Measurements from ENCODE around the gene TAF1.
"Not testable (repeated sequence)": the region's sequence is repeated elsewhere in the genome, so short reads cannot be mapped to it uniquely, and the experiment has no call there.

TAF1 gene

DNA sequence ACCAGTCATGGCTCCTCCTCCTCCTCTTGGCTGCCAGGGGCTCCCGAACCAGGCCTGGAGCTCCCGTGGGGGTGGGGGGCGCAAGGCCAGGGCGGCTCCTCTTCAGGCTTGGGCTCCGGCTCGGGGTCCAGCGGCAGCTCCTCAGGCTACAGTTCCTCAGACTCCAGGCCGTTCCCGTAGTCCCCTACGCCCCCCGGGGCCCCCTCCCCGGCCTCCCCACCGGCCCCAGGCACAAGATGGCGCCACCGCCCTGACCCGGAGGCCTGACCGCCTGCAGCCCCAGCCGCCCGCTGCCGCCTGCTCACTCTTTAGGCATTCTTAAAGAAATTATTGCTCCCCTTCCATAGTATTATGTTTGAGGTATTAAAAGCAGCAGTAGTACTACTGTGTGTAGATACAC, 54.5 kb downstream of the TAF1 start:
- no peak for DNase-seq (ENCODE audit: low read depth, low spot score)

DNA sequence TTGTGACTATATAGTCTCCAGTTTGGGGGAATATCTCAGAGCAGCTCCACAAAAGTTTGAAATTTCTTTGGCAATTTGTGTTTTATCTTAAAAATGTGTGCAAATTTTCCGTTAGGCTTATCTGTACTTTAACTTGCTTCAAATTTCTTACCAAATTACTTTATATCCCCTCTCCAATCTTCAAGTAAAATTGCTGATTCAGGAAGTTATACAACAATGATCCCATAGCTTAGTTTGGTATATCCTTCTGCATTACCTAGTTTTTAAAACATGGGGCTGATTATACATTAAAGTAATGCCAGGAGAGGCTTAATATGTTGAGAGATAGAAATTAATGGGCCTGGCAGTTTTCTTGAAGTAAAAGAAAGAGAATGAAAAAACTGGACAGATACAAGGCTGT, 66.6 kb downstream of the TAF1 start:
- DNase-seq (ENCODE audit: low read depth, low spot score) = no peak

DNA sequence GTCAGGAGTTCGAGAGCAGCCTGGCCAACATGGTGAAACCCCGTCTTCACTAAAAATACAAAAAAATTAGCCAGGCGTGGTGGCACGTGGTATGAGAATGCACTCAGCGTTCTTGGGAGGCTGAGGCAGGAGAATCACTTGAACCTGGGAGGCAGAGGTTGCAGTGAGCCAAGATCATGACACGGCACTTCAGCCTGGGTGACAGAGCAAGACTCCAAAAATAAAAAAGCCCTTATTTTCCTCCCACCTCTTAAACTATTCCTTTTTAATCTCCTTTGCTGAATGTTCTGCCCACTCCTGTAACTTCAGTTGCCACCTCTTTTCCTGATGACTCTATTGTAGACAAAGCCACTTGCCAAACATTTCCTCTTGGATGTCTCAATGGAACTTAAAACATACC, 72.6 kb downstream of the TAF1 start:
- DNase-seq (ENCODE audit: low read depth, low spot score) = no peak

DNA sequence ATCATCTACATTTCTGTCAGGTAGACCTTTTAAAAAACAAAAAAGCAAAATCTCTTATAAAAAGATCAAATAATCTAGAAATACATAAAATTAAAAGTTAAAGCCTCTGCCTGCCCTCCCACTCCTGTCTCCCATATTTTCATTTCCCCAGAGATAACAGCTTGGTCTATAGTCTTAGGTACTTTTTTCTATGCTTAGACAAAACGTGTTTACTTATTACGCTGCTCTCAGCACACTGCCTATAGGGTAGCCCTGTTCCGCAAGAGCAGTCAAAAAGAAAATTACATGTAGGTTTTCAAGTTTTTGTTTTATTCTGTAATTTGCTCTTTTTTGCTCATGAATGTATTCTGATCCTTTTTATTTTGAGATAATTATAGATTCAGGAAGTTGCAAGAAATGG, 73.3 kb downstream of the TAF1 start:
- DNase-seq (ENCODE audit: low read depth, low spot score) = no peak

DNA sequence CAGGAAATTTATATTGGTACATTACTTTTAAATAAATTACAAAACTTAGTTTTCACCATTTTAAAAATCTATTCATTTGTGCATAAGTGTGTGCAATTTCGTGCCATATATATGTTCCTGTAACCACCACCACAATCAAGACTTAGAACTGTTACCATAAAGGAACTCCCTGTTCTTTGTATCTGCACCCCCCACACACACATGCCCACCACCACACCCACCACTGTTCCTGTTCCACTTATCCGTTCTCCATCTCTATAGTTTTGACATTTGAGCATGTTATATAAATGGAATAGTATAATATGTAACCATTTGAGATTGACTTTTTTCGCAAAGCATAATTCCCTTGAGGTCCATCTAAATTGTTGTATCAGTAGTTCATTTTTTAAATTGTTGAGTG, 73.7 kb downstream of the TAF1 start:
- DNase-seq (ENCODE audit: low read depth, low spot score) = no peak

DNA sequence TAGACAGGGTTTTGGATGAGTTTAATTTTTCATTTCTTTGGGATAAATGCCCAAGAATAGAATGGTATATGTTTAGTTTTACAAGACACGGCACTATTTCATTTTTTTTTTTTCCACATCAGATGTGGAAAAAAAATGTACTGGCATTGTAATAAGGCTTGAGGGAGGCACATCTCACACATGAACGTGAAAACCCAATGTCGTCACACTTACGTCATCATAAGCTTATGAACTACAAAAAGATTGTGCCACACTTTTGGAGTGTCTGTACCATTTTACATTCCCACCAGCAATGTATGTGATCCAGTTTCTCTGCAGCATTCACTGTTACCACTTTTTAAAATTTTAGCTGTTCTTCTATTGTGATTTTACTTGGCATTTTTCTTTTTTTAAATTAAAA, 74.2 kb downstream of the TAF1 start:
- no peak for DNase-seq (ENCODE audit: low read depth, low spot score)

DNA sequence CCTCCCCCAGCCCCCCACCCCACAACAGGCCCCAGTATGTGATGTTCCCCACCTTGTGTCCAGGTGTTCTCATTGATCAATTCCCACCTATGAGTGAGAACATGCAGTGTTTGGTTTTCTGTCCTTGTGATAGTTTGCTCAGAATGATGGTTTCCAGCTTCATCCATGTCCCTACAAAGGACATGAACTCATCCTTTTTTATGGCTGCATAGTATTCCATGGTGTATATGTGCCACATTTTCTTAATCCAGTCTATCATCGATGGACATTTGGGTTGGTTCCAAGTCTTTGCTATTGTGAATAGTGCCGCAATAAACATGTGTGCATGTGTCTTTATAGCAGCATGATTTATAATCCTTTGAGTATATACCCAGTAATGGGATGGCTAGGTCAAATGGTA, 75.7 kb downstream of the TAF1 start:
- DNase-seq (ENCODE audit: low read depth, low spot score) = not testable (repeated sequence)

DNA sequence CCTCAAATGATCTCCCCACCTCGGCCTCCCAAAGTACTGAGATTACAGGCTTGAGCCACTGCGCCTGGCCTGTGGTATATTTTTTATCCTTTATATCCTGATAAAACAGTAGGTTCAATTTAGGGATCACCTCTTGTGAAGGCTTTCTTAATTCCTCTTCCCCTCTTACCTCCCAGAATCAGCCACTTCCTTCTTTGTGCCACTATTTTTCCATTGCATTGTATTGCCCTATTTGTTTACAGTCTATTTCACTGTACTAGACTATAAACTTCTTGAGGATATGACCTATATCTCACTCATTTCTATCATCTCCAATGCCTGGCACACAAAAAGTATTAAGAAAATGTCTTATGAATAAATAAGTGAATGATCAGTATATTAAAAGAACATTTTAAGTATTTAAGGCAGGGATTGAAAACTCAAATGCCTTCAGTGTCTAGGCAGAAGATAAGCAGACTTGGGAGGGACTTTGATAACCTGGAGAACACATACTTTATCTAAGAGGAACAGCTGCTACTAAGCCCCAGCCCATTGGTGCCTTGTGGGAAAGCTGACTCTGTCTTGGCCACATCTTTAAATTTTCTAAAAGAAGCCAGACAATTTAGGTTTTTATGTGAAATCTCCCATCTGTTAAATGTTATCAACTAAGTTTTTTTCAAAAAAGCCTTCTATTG, 84.4 kb downstream of the TAF1 start:
- no peak for DNase-seq (ENCODE audit: low read depth, low spot score)

DNA sequence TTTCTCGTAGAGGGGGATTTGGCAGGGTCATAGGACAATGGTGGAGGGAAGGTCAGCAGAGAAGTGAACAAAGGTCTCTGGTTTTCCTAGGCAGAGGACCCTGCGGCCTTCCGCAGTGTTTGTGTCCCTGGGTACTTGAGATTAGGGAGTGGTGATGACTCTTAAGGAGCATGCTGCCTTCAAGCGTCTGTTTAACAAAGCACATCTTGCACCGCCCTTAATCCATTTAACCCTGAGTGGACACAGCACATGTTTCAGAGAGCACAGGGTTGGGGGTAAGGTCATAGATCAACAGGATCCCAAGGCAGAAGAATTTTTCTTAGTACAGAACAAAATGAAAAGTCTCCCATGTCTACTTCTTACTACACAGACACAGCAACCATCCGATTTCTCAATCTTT, 85.4 kb downstream of the TAF1 start:
- DNase-seq (ENCODE audit: low read depth, low spot score) = not testable (repeated sequence)

DNA sequence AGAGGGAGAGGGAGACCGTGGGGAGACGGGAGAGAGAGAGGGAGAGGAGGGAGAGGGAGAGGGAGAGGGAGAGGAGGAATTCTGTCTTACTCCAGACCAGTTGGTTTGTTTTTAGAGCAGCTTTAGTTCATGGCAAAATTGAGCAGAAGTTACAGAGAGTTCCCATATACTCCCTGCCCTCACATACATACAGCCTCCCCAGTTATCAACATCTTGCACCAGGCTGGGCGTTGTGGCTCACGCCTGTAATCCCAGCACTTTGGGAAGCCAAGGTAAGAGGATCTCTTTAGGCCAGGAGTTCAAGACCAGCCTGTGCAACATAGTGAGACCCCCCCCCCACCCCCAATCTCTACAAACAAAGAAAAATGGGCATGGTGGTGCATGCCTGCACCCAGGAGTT, 86.9 kb downstream of the TAF1 start:
- no peak for DNase-seq (ENCODE audit: low read depth, low spot score)

DNA sequence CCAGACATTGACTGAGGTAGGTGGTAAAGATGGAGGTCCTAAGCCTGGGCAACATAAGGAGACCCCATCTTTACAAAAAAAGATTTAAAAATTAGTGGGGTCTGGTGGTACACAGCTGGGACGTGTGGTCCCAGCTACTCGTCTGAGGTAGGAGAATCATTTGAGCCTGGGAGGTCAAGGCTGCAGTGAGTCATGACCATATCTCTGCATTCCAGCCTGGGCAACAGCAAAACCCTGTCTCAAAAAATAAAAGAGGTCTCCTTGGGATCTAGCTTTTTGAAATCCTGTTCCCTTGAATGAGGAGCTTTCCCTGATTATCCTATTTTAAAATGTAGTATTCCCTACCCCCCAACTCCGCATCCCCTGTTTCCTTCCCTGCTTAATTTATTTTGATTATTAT, 88.1 kb downstream of the TAF1 start:
- no peak for DNase-seq (ENCODE audit: low read depth, low spot score)

DNA sequence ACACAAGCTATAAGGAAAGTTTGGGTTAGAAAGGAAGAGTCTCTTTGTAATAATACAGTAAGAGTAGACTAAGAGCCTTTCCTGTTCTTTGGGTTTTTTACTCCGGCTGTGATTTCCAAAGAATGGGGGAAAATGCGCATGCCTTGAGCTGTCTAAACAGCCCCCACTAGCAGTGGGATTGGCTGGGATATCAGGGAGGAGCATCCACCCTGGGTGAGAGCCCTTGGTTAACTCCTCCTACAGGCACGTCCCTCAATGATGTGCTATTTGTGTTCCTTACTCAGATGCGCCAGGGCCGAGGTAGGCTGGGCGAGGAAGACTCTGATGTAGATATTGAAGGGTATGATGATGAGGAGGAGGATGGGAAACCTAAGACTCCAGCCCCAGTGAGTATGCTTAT, 92.7 kb downstream of the TAF1 start:
- no peak for DNase-seq (ENCODE audit: low read depth, low spot score)

DNA sequence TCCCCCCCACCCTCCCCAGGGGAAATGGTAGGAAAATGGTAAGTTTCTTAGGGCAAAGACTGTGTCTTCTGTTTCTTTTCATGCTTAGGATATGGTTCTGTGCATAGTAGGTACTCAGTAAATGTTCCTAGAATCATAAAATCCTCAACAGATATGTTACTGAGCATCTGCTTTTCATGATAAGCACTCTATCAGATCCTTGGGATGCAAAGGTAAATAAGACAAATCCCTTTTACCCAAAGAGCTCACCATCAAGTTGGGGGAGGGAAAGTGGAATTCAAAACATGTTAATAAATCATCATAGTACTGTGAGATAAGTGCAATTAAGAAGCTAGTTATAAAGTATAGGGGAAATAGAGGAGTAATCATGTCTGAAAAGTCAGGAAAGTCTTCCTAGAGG, 98.8 kb downstream of the TAF1 start:
- DNase-seq (ENCODE audit: low read depth, low spot score) = no peak

DNA sequence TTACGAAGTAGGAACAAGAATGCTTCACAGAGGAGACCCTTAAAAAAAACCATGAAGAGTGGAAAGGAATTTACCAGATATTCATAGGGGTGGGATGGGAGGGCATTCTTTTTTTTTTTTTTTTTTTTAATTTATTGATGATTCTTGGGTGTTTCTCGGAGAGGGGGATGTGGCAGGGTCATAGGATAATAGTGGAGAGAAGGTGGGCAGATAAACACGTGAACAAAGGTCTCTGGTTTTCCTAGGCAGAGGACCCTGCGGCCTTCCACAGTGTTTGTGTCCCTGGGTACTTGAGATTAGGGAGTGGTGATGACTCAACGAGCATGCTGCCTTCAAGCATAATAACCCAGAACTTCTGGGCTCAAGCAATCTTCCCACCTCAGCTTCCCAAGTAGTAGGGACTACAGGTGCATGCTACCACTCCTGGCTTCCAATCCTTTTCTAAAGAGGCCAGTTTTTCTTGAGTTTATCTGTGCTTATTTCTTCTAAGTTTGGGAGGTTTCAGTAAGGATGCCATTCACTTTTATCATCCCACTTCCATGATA, 100.9 kb downstream of the TAF1 start:
- DNase-seq (ENCODE audit: low read depth, low spot score) = no peak

DNA sequence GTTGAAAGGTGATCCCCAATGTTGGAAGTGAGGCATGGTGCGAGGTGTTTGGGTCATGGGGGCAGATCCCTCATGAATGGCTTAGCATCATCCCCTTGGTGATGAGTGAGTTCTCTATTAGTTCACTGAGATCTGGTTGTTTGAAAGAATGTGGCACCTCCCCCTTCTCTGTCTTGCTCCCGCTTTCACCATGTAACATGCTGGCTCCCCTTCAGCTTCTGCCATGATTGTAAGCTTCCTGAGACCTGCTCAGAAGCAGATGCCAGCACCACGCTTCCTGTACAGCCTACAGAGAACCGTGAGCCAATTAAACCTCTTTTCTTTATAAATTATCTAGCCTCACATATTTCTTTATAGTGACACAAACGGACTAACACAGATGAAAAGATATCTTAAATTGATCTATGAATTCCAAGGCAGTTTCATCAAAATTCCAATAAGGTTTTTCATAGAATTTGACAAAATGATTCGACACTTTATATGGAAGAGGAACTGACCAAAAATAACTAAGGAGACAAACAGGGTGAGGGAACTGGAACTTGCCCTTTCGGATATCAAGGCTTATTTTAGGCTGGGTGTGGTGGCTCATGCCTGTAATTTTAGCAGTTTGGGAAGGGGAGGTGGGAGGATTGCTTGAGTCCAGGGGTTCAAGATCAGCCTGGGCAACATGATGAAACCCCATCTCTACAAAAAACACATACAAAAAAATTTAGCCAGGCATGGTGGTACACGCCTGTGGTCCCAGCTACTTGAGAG, 109.8 kb downstream of the TAF1 start:
- DNase-seq (ENCODE audit: low read depth, low spot score) = no peak

DNA sequence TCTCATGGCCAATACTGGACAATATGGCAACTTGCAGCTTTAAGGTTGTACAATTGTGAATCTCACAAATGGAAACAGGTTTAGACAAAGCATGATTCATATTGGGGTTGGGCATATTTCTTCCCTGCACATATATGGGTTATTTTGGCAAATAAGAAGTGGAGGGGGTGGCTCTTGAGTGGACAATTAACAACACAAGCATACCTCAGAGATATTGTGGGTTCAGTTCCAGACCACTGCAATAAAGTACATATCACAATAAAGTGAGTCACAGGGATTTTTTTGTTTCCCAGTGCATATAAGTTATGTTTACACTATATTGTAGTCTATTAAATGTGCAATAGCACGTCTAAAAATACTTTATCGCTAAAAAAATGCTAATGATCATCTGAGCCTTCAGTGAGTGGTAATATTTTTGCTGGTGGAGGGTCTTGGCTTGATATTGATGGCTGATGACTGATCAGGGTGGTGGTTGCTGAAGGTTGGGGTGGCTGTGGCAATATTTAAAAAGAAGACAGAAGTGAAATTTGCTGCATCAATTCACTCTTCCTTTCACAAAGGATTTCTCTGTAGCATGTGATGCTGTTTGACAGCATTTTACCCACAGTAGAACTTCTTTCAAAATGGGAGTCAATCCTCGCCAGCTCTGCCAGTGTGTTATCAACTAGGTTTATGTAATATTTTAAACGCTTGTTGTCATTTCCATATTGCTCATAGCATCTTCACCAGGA, 116.2 kb downstream of the TAF1 start:
- no peak for DNase-seq (ENCODE audit: low read depth, low spot score)

DNA sequence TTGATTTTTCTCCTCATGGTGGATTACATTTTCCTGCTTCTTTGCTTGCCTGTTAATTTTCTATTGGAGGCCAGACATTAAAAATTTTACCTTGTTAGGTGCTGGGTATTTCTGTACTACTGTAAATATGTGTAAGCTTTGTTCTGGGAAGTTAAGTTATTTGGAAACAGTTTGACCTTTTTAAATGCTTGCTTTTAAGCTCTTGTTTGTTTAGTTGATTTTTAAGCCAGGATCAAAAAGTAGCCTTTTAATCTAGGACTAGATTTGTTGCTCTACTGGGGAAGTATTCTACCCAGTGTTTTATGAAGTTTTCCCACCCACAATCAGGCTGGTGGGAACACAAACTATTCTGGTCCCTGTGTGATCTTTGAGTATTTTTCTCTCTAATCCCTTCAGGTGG, 121.7 kb downstream of the TAF1 start:
- DNase-seq (ENCODE audit: low read depth, low spot score) = no peak

DNA sequence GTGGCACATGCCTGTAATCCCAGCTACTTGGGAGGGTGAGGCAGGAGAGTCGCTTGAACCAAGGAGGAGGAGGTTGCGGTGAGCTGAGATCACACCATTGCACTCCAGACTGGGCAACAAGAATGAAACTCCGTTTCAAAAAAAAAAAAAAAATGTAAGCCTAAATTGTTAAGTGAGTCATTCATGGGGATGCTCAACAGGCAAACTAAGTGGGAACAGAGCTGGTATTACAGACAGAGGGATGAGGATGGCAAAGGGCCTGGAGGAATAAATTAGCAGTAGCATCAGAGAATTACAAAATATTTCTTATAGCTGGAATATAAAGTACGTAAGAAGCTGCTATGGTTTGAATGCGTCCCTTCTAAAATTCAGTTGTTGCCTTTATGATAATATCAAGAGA, 123.4 kb downstream of the TAF1 start:
- no peak for DNase-seq (ENCODE audit: low read depth, low spot score)

DNA sequence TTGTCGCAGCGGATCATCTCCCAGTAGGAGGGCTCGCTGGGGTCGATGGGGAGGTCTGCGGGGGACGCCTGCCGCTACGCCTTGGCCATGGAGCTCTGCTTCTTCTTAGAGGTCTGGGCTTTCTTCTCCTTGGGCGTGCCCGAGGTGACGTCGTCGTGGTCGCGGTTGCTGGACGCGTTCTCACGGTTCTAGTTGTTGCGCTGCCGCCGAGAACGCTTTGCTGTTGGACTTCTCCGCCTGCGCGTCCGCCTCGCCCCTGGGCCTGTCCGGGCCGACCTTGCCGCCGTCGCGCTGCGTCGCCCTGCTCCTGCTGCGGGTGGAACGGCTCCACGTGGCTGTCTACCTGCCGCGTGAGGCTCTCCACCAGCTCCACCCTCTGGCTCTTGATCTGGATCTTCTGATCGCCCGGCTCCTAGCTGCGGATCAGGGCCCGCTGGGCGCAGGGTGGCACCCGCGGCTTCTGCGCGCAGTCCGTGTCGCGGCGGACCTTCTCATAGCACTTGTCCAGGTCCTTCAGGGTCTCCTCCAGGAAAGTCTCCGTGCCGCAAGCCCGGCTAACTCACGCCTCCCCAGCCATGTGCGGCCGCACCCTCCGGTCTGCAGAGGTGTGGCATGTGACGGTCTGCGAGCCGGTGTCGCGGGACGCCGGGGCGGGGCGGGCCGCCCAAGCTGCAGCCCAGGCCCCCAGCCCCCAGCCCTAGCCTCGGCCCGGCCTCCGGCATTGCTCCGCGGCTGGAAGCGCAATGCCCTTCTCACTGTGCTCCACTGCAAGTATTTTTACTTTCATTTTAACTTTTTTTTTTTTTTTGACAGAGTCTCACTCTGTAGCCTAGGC, 126.3 kb downstream of the TAF1 start:
- DNase-seq (ENCODE audit: low read depth, low spot score) = no peak

DNA sequence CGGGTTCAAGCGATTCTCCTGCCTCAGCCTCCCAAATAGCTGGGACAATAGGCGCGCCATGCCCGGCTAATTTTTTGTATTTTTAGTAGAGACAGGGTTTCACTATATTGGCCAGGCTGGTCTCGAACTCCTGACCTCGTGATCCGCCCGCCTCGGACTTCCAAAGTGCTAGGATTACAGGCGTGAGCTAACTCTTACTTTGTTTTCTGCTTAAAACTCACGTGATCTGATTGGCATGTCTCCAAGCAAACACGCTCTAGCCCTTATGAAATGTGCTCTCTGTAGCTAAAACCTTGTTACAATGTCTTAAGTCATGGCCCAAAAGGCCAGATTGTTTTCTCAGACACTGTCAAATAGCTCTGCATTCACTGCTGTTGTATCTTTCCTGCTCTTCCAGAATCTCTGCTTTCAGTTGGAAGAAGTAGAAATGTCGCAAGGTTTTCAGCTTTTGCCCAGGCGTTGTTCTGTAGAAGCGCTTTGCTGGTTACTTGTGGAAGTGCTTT, 127.0 kb downstream of the TAF1 start:
- DNase-seq (ENCODE audit: low read depth, low spot score) = no peak

DNA sequence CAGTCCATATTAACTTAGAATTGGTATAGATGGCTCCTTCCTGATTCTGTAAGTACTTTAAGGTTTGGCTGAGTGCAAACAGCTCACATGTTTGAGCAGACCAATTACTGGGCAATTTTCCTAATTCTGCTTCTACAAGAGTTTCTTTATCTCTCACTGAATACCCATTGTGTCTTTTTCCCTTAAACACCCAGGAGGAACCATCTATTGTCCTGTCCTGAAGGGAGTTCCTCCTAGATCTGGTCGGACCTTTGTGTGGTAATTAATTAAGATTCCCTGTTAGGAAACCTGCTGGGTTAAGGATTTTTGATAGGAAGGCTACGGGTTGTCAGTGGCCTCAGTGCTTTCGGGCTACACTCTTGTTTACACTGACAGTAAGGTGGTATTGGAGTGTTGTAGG, 129.8 kb downstream of the TAF1 start:
- DNase-seq (ENCODE audit: low read depth, low spot score) = not testable (repeated sequence)

DNA sequence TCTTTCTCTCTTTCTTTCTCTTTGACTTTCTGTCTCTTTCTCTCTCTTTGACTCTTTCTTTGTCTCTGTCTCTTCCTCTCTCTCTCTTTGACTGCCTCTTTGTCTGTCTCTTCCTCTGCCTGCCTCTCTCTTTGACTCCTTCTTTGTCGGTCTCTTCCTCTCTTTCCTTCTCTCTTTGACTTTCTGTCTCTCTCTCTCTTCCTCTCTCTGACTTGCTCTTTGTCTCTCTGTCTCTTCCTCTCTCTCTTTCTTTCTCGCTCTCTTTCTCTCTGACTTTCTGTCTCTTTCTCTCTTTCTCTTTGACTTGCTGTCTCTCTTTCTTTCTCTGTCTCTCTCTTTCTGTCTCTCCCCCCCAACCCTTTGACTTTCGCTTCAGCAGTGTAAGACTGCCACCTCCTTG, 130.3 kb downstream of the TAF1 start:
- DNase-seq (ENCODE audit: low read depth, low spot score) = no peak
